Pancreas (tissue), 10 donors: ENCODE results near the gene FHOD3. TPM values are rescaled to one million over a fixed set of nuclear protein-coding genes. Genes with fewer than 3 reads are reported as not detected.

Experiments
- ATAC-seq, 4 donors: fragments of 200-7000 bp; cut with Tn5 transposase; one replicate each; pipeline versions ENCODE4 v1.8.0 to v1.9.1; 2020; ENCODE audit warnings: mild to moderate bottlenecking in 4 of 4, moderate library complexity in 4 of 4
- DNase-seq, 6 donors: peaks; one replicate each; pipeline ENCODE4 v3.0.0-alpha.2; 2020
- FAIRE-seq: peaks from 2 replicates; lab custom pipeline; 2012; peaks lifted over from hg19 to GRCh38; lab: Jason Lieb, UNC
- H3K27ac ChIP-seq, 4 donors: fragments of 200-600 bp; sonication (generic); 1 replicate in 3 of 4; 2 replicates in 1 of 4; pipeline versions ENCODE4 v1.5.0 to v1.8.0; 2020
- H3K27me3 ChIP-seq, 4 donors: fragments of 200-600 bp; one replicate each; pipeline ENCODE4 v1.8.0; 2021
- H3K36me3 ChIP-seq, 3 donors: fragments of 200-600 bp; sonication (generic) in 1 of 3; one replicate each; pipeline versions ENCODE4 v1.5.0 to v1.8.0; 2020 to 2021
- H3K4me1 ChIP-seq, 3 donors: fragments of 200-600 bp; one replicate each; pipeline ENCODE4 v1.8.0; 2021
- H3K4me3 ChIP-seq, 4 donors: fragments of 200-600 bp; sonication (generic) in 2 of 4; one replicate each; pipeline versions ENCODE4 v1.5.0 to v1.8.0; 2020 to 2021
- H3K9me3 ChIP-seq, 4 donors: fragments of 200-600 bp; one replicate each; pipeline ENCODE4 v1.8.0; 2021
- WGBS, 2 donors: extraction: QIAGEN DNeasy Blood & Tissue Kit; methylation state at CpG; one replicate each; pipeline ENCODE4 v1.1.7; 2013; 5-methylcytosine and 5-hydroxymethylcytosine counted together
- intact Hi-C, 3 donors: fragments of 100-400 bp; cut with DNase I; formaldehyde crosslinking; loops; one replicate each; pipeline versions ENCODE4 v1.11.1 to v1.14.2; 2022
- polyA plus RNA-seq, 2 donors: library from polyadenylated mRNA; stranded (reverse); fragments of 200-250 nt; gene quantifications; one replicate each; pipeline ENCODE4 v1.2.3, GENCODE V29; 2013
- total RNA-seq, 6 donors: library from RNA; stranded (reverse); fragmentation: NEBNext Ultra II Directional in 4 of 6; extraction: Animal tissue kit (Norgen Biotek cat#: 25700) in 4 of 6; gene quantifications; one replicate each; pipeline versions ENCODE4 v1.2.1 to v1.2.4, GENCODE V29; 2021 to 2023
- TF ChIP-seq, protein P1 (sequence below), 4 donors: fragments of 200-600 bp; sonication (generic) in 3 of 4; IDR thresholded peaks; one replicate each; pipeline versions ENCODE4 v1.5.0 to v1.8.0; 2021; ENCODE audit warnings: antibody characterized with exemption in 4 of 4
- donor health status: healthy with polysubstance abuse.
- donor health status: DM: no; HTN: no; CAD: no; lungs with moderate emphysema.
- donor health status: DM: no; HTN: no; CAD: no.
- donor health status: control.
- donor health status: control.
- donor health status: Bipolar disorder and iron deficiency.
- donor health status: DM: yes; HTN: yes; CAD: no.
- donor health status: DM: no; HTN: no; CAD: no.
- donor health status: DM: no; HTN: no; CAD: no.
- donor health status: DM: yes; HTN: yes; CAD: no.

Gene FHOD3
- total and polyA plus RNA-seq, 8 donors, result 0.25 to 4.3 (median 1.2) TPM

- ATAC-seq (no peak), FAIRE-seq (no peak), DNase-seq (no peak)
- no peaks in the 10 kb centered on the region for H3K36me3 ChIP-seq
- 88 to 89% methylated on average over 4 of the region's 4 CpGs for WGBS, 2 donors
- no peak overlapping the region for H3K27ac ChIP-seq
- intact Hi-C loops, result no loop called here
- no peaks in the 10 kb centered on the region for H3K4me1 ChIP-seq
- no peak overlapping the region for H3K4me3 ChIP-seq
- TF ChIP-seq, protein P1, sequence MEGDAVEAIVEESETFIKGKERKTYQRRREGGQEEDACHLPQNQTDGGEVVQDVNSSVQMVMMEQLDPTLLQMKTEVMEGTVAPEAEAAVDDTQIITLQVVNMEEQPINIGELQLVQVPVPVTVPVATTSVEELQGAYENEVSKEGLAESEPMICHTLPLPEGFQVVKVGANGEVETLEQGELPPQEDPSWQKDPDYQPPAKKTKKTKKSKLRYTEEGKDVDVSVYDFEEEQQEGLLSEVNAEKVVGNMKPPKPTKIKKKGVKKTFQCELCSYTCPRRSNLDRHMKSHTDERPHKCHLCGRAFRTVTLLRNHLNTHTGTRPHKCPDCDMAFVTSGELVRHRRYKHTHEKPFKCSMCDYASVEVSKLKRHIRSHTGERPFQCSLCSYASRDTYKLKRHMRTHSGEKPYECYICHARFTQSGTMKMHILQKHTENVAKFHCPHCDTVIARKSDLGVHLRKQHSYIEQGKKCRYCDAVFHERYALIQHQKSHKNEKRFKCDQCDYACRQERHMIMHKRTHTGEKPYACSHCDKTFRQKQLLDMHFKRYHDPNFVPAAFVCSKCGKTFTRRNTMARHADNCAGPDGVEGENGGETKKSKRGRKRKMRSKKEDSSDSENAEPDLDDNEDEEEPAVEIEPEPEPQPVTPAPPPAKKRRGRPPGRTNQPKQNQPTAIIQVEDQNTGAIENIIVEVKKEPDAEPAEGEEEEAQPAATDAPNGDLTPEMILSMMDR (IDR thresholded peaks at IDR 0.05), result no peak
- no peaks in the 10 kb centered on the region for H3K27me3 ChIP-seq
- H3K9me3 ChIP-seq, result no peaks in the 10 kb centered on the region
These were observed 340.7 kb downstream of the FHOD3 start for GRCh38 chr18:36638224-36638623.

DNA sequence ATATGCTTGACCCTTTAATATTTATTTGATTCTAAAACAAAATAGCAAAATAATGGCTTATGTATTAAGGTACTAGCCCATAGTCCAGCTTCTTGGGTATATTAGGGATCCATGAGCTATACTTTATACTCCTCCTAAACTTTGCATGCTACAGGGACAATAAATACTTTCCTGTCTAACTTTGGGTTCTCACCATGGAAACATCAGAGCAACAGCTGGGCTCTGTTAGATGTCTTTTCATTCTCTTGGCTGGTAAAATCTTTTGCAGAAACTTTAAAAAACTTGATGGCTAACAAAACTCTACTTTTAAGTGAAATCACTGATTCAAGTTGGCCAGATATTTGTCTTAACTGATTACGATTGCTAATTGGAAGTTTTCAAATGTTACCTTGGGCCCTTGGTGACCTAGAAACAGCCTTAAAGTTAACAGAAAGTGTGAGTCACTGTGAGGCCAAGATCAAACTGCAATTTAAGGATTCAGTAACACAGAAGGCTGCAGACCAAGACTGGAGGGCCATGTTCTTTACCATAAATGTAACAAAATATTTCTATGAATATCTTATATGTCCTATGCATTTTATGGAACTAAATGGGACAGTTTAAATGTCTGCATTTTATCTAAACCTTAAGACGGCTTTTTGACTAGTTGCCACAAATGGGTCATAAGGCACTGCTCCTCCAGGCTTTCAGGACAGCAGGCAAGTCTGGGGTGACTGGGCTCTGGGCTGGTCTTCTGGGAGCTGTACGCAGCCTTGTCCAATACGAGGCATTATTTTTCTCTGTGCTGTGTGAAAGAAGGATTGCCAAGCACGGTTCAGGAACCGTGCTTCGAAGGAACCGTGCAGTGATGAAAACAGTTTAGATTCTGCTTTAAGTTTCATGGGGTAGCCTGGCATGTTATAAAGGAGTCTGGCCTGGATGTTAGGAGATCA lies 342.8 kb downstream of the FHOD3 start:
- 80 to 82% methylated on average over 8 of the region's 8 CpGs for WGBS, 2 donors
- FAIRE-seq, result no peak
- H3K4me3 ChIP-seq, result no peak overlapping the region
- no peaks in the 10 kb centered on the region for H3K27me3 ChIP-seq
- ATAC-seq, result no peak
- DNase-seq, result no peak
- H3K36me3 ChIP-seq, result no peaks in the 10 kb centered on the region
- no peak overlapping the region for H3K27ac ChIP-seq
- no peaks in the 10 kb centered on the region for H3K4me1 ChIP-seq
- TF ChIP-seq, protein P1 (IDR thresholded peaks at IDR 0.05), result no peak
- H3K9me3 ChIP-seq, result no peaks in the 10 kb centered on the region
- intact Hi-C loops, result no loop called here

DNA sequence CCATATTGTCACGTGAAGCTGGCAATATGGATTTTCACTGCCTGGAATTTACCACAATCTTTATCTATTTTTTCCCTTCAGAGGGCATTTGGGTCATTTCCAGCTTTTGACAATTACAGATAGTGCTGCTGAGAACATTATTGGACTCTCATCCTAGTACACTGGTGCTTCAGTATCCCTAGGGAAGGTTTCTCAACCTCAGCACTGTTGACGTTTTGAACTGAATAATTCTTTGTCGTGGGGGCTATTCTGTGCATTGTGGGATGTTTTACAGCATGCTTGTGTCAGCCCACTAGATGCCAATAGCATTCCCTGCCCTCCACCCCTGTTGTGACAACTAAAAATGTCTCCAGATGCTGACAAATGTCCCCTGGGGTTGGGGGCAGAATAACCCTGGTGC lies 345.5 kb downstream of the FHOD3 start:
- no peak for FAIRE-seq

GRCh38 chr18:36648803-36649202 lies 351.3 kb downstream of the FHOD3 start:
- intact Hi-C loops, result no loop called here
- no peaks in the 10 kb centered on the region for H3K9me3 ChIP-seq
- ATAC-seq (no peak), FAIRE-seq (no peak), DNase-seq (no peak)
- TF ChIP-seq, protein P1 (IDR thresholded peaks at IDR 0.05), result no peak
- H3K27me3 ChIP-seq, result no peaks in the 10 kb centered on the region
- no peak overlapping the region for H3K4me3 ChIP-seq
- 80% methylated on average over 3 of the region's 3 CpGs for WGBS, 2 donors
- no peak overlapping the region for H3K27ac ChIP-seq
- no peaks in the 10 kb centered on the region for H3K36me3 ChIP-seq
- no peaks in the 10 kb centered on the region for H3K4me1 ChIP-seq

More for the DNA sequence above, 345.5 kb downstream of the FHOD3 start:
- no peak for DNase-seq
- H3K4me1 ChIP-seq, result no peaks in the 10 kb centered on the region
- no peak overlapping the region for H3K4me3 ChIP-seq
- intact Hi-C loops, result no loop called here
- H3K9me3 ChIP-seq, result no peaks in the 10 kb centered on the region
- no peak overlapping the region for H3K27ac ChIP-seq
- no peaks in the 10 kb centered on the region for H3K36me3 ChIP-seq
- ATAC-seq, result no peak
- H3K27me3 ChIP-seq, result no peaks in the 10 kb centered on the region
- WGBS, 2 donors, result 62 to 69% methylated on average over 3 of the region's 3 CpGs
- TF ChIP-seq, protein P1 (IDR thresholded peaks at IDR 0.05), result no peak

- 77 to 86% methylated on average over 3 of the region's 3 CpGs for WGBS, 2 donors
- DNase-seq (no peak), ATAC-seq (no peak), FAIRE-seq (no peak)
- Histone ChIP-seq H3K36me3 (no peaks in the 10 kb centered on the region), H3K27me3 (no peaks in the 10 kb centered on the region), H3K4me1 (no peaks in the 10 kb centered on the region), H3K27ac (no peak overlapping the region), H3K4me3 (no peak overlapping the region), H3K9me3 (no peaks in the 10 kb centered on the region)
- intact Hi-C loops, result no loop called here
- TF ChIP-seq, protein P1 (IDR thresholded peaks at IDR 0.05), result no peak
These were observed 351.7 kb downstream of the FHOD3 start for GRCh38 chr18:36649205-36649604.
